H1 (cell line): ENCODE data around the gene ACOT2. TPM values are rescaled to one million over a fixed set of nuclear protein-coding genes. Genes with fewer than 3 reads are reported as not detected.
"Not testable (repeated sequence)": the region's sequence is repeated elsewhere in the genome, so short reads cannot be mapped to it uniquely, and the experiment has no call there.

ENCODE experiments used
- CTCF ChIA-PET: fragments of 300-600 bp; sonication (Branson Sonifier 250); formaldehyde crosslinking; loops from one replicate; lab custom pipeline; 2021; ENCODE audit not compliant: partially characterized antibody; lab: Charles Lee
- POLR2A ChIA-PET: fragments of 300-600 bp; sonication (Branson Sonifier 250); formaldehyde crosslinking; loops from one replicate; lab custom pipeline; 2021; ENCODE audit warnings: inconsistent platforms; ENCODE audit not compliant: partially characterized antibody; lab: Charles Lee
- DNase-seq, 2 experiments: peaks; one replicate each; pipeline versions ENCODE4 v3.0.0 to v3.0.0-alpha.2; 2010 to 2022; ENCODE audit warnings: low spot score in 2 of 2, low read depth in 1 of 2, mixed read lengths in 1 of 2
- FAIRE-seq: peaks from 2 replicates; lab custom pipeline; 2011; peaks lifted over from hg19 to GRCh38; lab: Jason Lieb, UNC
- H2AFZ ChIP-seq: 2 replicates; pipeline ENCODE4 v1.8.1; 2012; ENCODE audit warnings: low read length, inconsistent platforms
- H2AK5ac ChIP-seq: 2 replicates; pipeline ENCODE4 v1.6.1; 2013; ENCODE audit warnings: low read depth, low read length
- H2BK120ac ChIP-seq: replicated peaks from 2 replicates; pipeline ENCODE3; 2013; ENCODE audit warnings: low read depth, low read length, inconsistent platforms
- H2BK12ac ChIP-seq: 2 replicates; pipeline ENCODE4 v1.6.1; 2013; ENCODE audit warnings: low read depth, low read length
- H2BK15ac ChIP-seq: 2 replicates; pipeline ENCODE4 v1.6.1; 2013; ENCODE audit warnings: low read length
- H2BK20ac ChIP-seq: 2 replicates; pipeline ENCODE4 v1.6.1; 2013; ENCODE audit warnings: low read length
- H2BK5ac ChIP-seq: 2 replicates; pipeline ENCODE4 v1.6.1; 2013; ENCODE audit warnings: low read depth, low read length
- H3K14ac ChIP-seq: 2 replicates; pipeline ENCODE4 v1.6.1; 2013; ENCODE audit warnings: inconsistent platforms; ENCODE audit not compliant: insufficient read length
- H3K18ac ChIP-seq: 2 replicates; pipeline ENCODE4 v1.6.1; 2013; ENCODE audit warnings: low read length; ENCODE audit errors: extremely low read depth
- H3K23ac ChIP-seq: 2 replicates; pipeline ENCODE4 v1.6.1; 2013; ENCODE audit warnings: inconsistent platforms; ENCODE audit not compliant: insufficient read length
- H3K23me2 ChIP-seq: 2 replicates; pipeline ENCODE4 v1.6.1; 2013; ENCODE audit warnings: low read depth, low read length
- H3K27ac ChIP-seq: 2 replicates; pipeline ENCODE4 v1.6.1; 2011; ENCODE audit warnings: low read depth, low read length, inconsistent platforms
- H3K27me3 ChIP-seq, 4 experiments: replicated peaks in 1 of 4; 1 replicate in 1 of 4; 2 replicates in 3 of 4; pipeline versions ENCODE4 v1.6.1 to v1.8.1; 2011 to 2013; ENCODE audit warnings: low read length in 3 of 4, mild to moderate bottlenecking in 3 of 4, inconsistent platforms in 2 of 4, mixed read lengths in 2 of 4, moderate library complexity in 1 of 4; ENCODE audit not compliant: control insufficient read depth in 3 of 4, insufficient read depth in 3 of 4; ENCODE audit errors: extremely low read depth in 1 of 4
- H3K36me3 ChIP-seq, 4 experiments: 2 replicates each; pipeline versions ENCODE4 v1.6.1 to v1.8.1; 2011 to 2013; ENCODE audit warnings: mild to moderate bottlenecking in 4 of 4, low read length in 3 of 4, moderate library complexity in 2 of 4, control low read depth in 1 of 4, inconsistent platforms in 1 of 4; ENCODE audit not compliant: insufficient read depth in 4 of 4, control insufficient read depth in 2 of 4
- H3K4ac ChIP-seq: replicated peaks from 2 replicates; pipeline ENCODE3; 2013; ENCODE audit warnings: low read length, low read depth, mixed read lengths, inconsistent platforms; ENCODE audit not compliant: insufficient read length
- H3K4me1 ChIP-seq, 4 experiments: replicated peaks in 1 of 4; 1 replicate in 1 of 4; 2 replicates in 3 of 4; pipeline versions ENCODE4 v1.6.1 to v1.8.1; 2011 to 2013; ENCODE audit warnings: low read length in 3 of 4, inconsistent platforms in 2 of 4, mixed read lengths in 1 of 4; ENCODE audit not compliant: insufficient read depth in 4 of 4, control insufficient read depth in 3 of 4
- H3K4me2 ChIP-seq, 2 experiments: 2 replicates each; pipeline versions ENCODE4 v1.6.1 to v1.8.1; 2011 to 2013; ENCODE audit warnings: low read depth in 2 of 2, low read length in 2 of 2, control low read depth in 1 of 2, inconsistent platforms in 1 of 2, mild to moderate bottlenecking in 1 of 2; ENCODE audit not compliant: insufficient read depth in 1 of 2
- H3K4me3 ChIP-seq, 4 experiments: fragments of 200-600, 300-600 bp in 1 of 4; sonication (generic), shearing (Covaris generic), sonication (Bioruptor Twin) in 1 of 4; 2 replicates each; pipeline versions ENCODE4 v1.5.1 to v1.8.1; 2011 to 2016; ENCODE audit warnings: low read length in 4 of 4, low read depth in 3 of 4, control low read depth in 2 of 4, inconsistent platforms in 2 of 4, mild to moderate bottlenecking in 2 of 4, mixed read lengths in 1 of 4, moderate library complexity in 1 of 4; ENCODE audit not compliant: insufficient read depth in 2 of 4; ENCODE audit errors: extremely low read depth in 1 of 4
- H3K56ac ChIP-seq: replicated peaks from 2 replicates; pipeline ENCODE3; 2013; ENCODE audit warnings: low read depth, mild to moderate bottlenecking, mixed read lengths, low read length, inconsistent platforms; ENCODE audit not compliant: insufficient read length
- H3K79me1 ChIP-seq: 2 replicates; pipeline ENCODE4 v1.6.1; 2013; ENCODE audit warnings: low read depth, low read length, control low read depth
- H3K79me2 ChIP-seq, 2 experiments: 2 replicates each; pipeline versions ENCODE4 v1.6.1 to v1.8.1; 2012 to 2013; ENCODE audit warnings: low read length in 2 of 2, mild to moderate bottlenecking in 2 of 2, inconsistent platforms in 1 of 2; ENCODE audit not compliant: insufficient read depth in 2 of 2, control insufficient read depth in 1 of 2
- H3K9ac ChIP-seq, 4 experiments: replicated peaks in 1 of 4; 1 replicate in 1 of 4; 2 replicates in 3 of 4; pipeline versions ENCODE4 v1.6.1 to v1.8.1; 2011 to 2013; ENCODE audit warnings: low read depth in 3 of 4, low read length in 3 of 4, control low read depth in 2 of 4, mild to moderate bottlenecking in 2 of 4, moderate library complexity in 2 of 4, inconsistent platforms in 1 of 4; ENCODE audit errors: extremely low read depth in 1 of 4
- H3K9me3 ChIP-seq, 2 experiments: 2 replicates each; pipeline versions ENCODE4 v1.6.1 to v1.8.1; 2012 to 2013; ENCODE audit warnings: mild to moderate bottlenecking in 2 of 2, moderate library complexity in 2 of 2, control low read depth in 1 of 2, inconsistent platforms in 1 of 2, low read depth in 1 of 2, low read length in 1 of 2, mixed read lengths in 1 of 2; ENCODE audit not compliant: insufficient read depth in 2 of 2
- H4K20me1 ChIP-seq, 2 experiments: replicated peaks in 1 of 2; 2 replicates each; pipeline versions ENCODE3 to v1.8.1; 2011 to 2013; ENCODE audit warnings: inconsistent platforms in 2 of 2, low read length in 2 of 2, mild to moderate bottlenecking in 1 of 2; ENCODE audit not compliant: insufficient read depth in 2 of 2, control insufficient read depth in 1 of 2
- H4K5ac ChIP-seq: 2 replicates; pipeline ENCODE4 v1.6.1; 2013; ENCODE audit warnings: low read length, low read depth, mixed read lengths, inconsistent platforms; ENCODE audit not compliant: insufficient read length
- H4K8ac ChIP-seq: 2 replicates; pipeline ENCODE4 v1.8.0; 2013; ENCODE audit warnings: mild to moderate bottlenecking, moderate library complexity, low read length, inconsistent platforms; ENCODE audit not compliant: insufficient read depth; ENCODE audit errors: extremely low read depth
- H4K91ac ChIP-seq: replicated peaks from 2 replicates; pipeline ENCODE3; 2013; ENCODE audit warnings: low read length, mixed read lengths, inconsistent platforms; ENCODE audit not compliant: insufficient read length
- WGBS, 2 experiments: shearing (Covaris generic) in 1 of 2; methylation state at CpG; one replicate each; pipeline versions ENCODE4 v1.1.6 to v1.1.7; 2013 to 2015; ENCODE audit warnings: low lambda C conversion rate in 2 of 2, mixed read lengths in 2 of 2, inconsistent platforms in 1 of 2, low coverage in 1 of 2, missing lambda C conversion rate in 1 of 2; ENCODE audit not compliant: insufficient replicate concordance in 2 of 2, insufficient coverage in 1 of 2, insufficient read length in 1 of 2; ENCODE audit errors: extremely low coverage in 1 of 2, missing lambda C conversion rate in 1 of 2; 5-methylcytosine and 5-hydroxymethylcytosine counted together
- polyA plus RNA-seq, 7 experiments: library from polyadenylated mRNA; depleted of rRNA in 3 of 7; stranded (reverse) in 5 of 7; unstranded in 2 of 7; fragments of >200 nt in 5 of 7; fragments of 200-250 nt in 2 of 7; gene quantifications; 1 replicate in 5 of 7; 2 replicates in 1 of 7; 4 replicates in 1 of 7; pipeline versions ENCODE4 v1.2.1 to v1.2.3, GENCODE V29; 2011 to 2013; ENCODE audit warnings: missing spikeins in 2 of 7, mixed read lengths in 2 of 7
- total RNA-seq: library from RNA; stranded (reverse); fragmentation: NEBNext Ultra II Directional; extraction: Animal tissue kit (Norgen Biotek cat#: 25700); gene quantifications from 2 replicates; pipeline ENCODE4 v1.2.1, GENCODE V29; 2021

ACOT2 gene
- total and polyA plus RNA-seq, 2 of the 8 experiments (the other 6 are each of a cell fraction or from before 2014, with no cell fraction given): 5.8 to 5.9 TPM

DNA sequence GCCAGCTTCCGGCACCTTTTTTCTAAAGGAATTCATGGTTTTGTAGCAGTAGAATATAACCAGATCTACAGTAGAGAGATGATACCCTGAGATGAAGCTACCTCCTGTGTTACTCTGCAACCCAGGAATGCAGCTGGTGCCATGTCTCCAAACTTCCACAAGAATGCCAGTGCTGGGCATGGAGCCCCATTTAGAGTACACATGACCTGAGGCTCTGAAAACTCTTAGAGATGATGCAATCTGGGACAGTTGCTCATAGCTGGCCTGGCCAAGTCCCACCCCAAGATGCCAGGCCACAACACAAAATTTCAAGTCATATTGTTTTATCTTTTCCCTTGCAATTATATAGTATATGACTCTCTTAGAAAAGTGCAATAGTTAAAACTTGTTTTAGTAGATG, 23.7 kb upstream of the ACOT2 start:
- H4K8ac ChIP-seq, H2BK5ac ChIP-seq, H3K18ac ChIP-seq, H2AFZ ChIP-seq, H4K91ac ChIP-seq, H2AK5ac ChIP-seq, H3K4me1 ChIP-seq, H2BK15ac ChIP-seq, H3K79me2 ChIP-seq, H3K79me1 ChIP-seq, H2BK120ac ChIP-seq, H3K23ac ChIP-seq, H4K20me1 ChIP-seq, H3K14ac ChIP-seq, H3K27me3 ChIP-seq, H2BK20ac ChIP-seq, H3K36me3 ChIP-seq, H3K4me2 ChIP-seq, H2BK12ac ChIP-seq, H3K4me3 ChIP-seq, H3K9me3 ChIP-seq, DNase-seq, H3K23me2 ChIP-seq, H3K56ac ChIP-seq, H3K27ac ChIP-seq, H3K4ac ChIP-seq, H3K9ac ChIP-seq, H4K5ac ChIP-seq: not testable (repeated sequence)
- WGBS, 2 experiments: no CpG with 5 or more reads among the region's 1 CpG
- peak; percentile 90 for FAIRE-seq
- POLR2A ChIA-PET: interaction anchor here (1.2 kb wide), 1 partner anchor 20 kb away, joined by 3 read pairs; no protein-coding TSS in a partner anchor
- CTCF ChIA-PET: interaction anchor here (0.8 to 1.5 kb wide), 2 partner anchors 8 to 21 kb away, joined by 3 to 6 read pairs; no protein-coding TSS in a partner anchor

DNA sequence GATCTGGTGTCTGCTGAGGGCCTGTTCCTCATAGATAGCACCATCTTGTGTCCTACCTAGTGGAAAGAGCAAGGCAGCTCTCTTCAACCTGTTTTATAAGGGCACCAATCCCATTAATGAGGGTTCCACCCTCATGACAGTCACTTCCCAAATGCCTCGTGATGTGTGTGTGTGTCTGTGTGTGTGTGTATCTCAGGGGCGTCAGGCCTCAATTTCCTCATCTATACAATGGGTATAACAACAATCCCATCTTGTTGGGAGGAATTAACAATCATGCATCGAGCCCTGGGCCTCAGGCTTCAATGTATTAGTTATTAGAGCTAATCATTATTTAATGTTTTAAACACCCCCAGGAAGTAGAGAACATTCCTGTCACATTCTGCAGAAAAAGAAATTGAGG, 19.9 kb upstream of the ACOT2 start:
- H3K4ac ChIP-seq, H2BK5ac ChIP-seq, H3K9ac ChIP-seq, H3K4me1 ChIP-seq, H3K79me2 ChIP-seq, H2BK120ac ChIP-seq, H3K4me2 ChIP-seq, H3K36me3 ChIP-seq, H2AFZ ChIP-seq, H3K23ac ChIP-seq, H2AK5ac ChIP-seq, H4K8ac ChIP-seq, H4K5ac ChIP-seq, H4K91ac ChIP-seq, H2BK15ac ChIP-seq, H2BK12ac ChIP-seq, H3K56ac ChIP-seq, CTCF ChIA-PET, H3K27ac ChIP-seq, H3K18ac ChIP-seq, DNase-seq, H3K4me3 ChIP-seq, H3K14ac ChIP-seq, H3K23me2 ChIP-seq, H3K79me1 ChIP-seq, POLR2A ChIA-PET, H4K20me1 ChIP-seq, H2BK20ac ChIP-seq, H3K27me3 ChIP-seq, H3K9me3 ChIP-seq: not testable (repeated sequence)
- peak; percentile 39 for FAIRE-seq
- 79% methylated on average over 3 of the region's 3 CpGs; no CpG with 5 or more reads in 1 of the 2 experiments for WGBS, 2 experiments
